SK-N-MC (cell line): ENCODE data around the gene PDZD4.

Experiments used
- DNase-seq: peaks from one replicate; pipeline ENCODE4 v3.0.0-alpha.2; 2011; ENCODE audit warnings: low read depth, low spot score
- H3K27ac ChIP-seq: fragments of 200-600 bp; sonication (generic); 2 replicates; pipeline ENCODE4 v1.5.1; 2016; ENCODE audit warnings: mixed run types
- H3K36me3 ChIP-seq: fragments of 200-600 bp; sonication (generic); 2 replicates; pipeline ENCODE4 v1.6.1; 2017; ENCODE audit warnings: antibody characterized with exemption, low read length, mixed read lengths; ENCODE audit not compliant: insufficient read depth
- H3K4me3 ChIP-seq: fragments of 200-600 bp; sonication (generic); 2 replicates; pipeline ENCODE4 v1.5.1; 2016
- H3K9ac ChIP-seq: fragments of 200-600 bp; sonication (generic); 2 replicates; pipeline ENCODE4 v1.8.0; 2017; ENCODE audit warnings: mixed run types, mixed read lengths; ENCODE audit not compliant: insufficient read length
- H3K9me3 ChIP-seq: fragments of 200-600 bp; sonication (generic); 2 replicates; pipeline ENCODE4 v1.6.1; 2017; ENCODE audit warnings: low read depth, mild to moderate bottlenecking, antibody characterized with exemption, low read length, moderate library complexity, mixed read lengths
- EZH2 ChIP-seq: fragments of 200-600 bp; sonication (generic); IDR thresholded peaks from one replicate; pipeline ENCODE4 v1.6.1; 2017; ENCODE audit warnings: antibody characterized with exemption
- FOXP2 ChIP-seq: optimal IDR thresholded peaks from 2 replicates; pipeline ENCODE3; 2011; ENCODE audit warnings: mild to moderate bottlenecking, moderate library complexity; ENCODE audit not compliant: insufficient read depth; ENCODE audit errors: extremely low read length, control extremely low read depth
- POLR2AphosphoS5 ChIP-seq: IDR thresholded peaks from 2 replicates; pipeline ENCODE4 v1.6.1; 2012; ENCODE audit warnings: mild to moderate bottlenecking, low read depth, low read length, borderline replicate concordance

PDZD4 gene

GRCh38 chrX:153781428-153782047 is 48.8 kb downstream of the PDZD4 start:
- TF ChIP-seq POLR2AphosphoS5 (no peak), FOXP2 (no peak)
- no peak overlapping the region for H3K9ac ChIP-seq

GRCh38 chrX:153780678-153781427 is 49.5 kb downstream of the PDZD4 start, which contains the start of gene SRPK3:
Gene SRPK3 (plus strand): TSS chrX:153781041. CDS start chrX:153781087, 46 bp downstream.
- TF ChIP-seq FOXP2 = no peak
- Histone ChIP-seq H3K9me3 (no peaks in the 10 kb centered on the region), H3K36me3 (no peaks in the 10 kb centered on the region), H3K9ac (no peak within 1 kb of the TSS), H3K4me3 (no peak within 1 kb of the TSS), H3K27ac (no peak within 1 kb of the TSS; the same call in 1 of the 2 replicates)
- DNase-seq = no peak

More at GRCh38 chrX:153781428-153782047, 48.8 kb downstream of the PDZD4 start:
- Histone ChIP-seq H3K27ac (no peak overlapping the region; the same call in 1 of the 2 replicates), H3K9me3 (no peaks in the 10 kb centered on the region), H3K4me3 (no peak overlapping the region), H3K36me3 (no peaks in the 10 kb centered on the region)
- DNase-seq = no peak

GRCh38 chrX:153779891-153780677 is 50.3 kb downstream of the PDZD4 start:
- no peaks in the 10 kb centered on the region for H3K9me3 ChIP-seq
- no peak overlapping the region for H3K27ac ChIP-seq
- H3K9ac ChIP-seq = no peak overlapping the region
- H3K36me3 ChIP-seq = no peaks in the 10 kb centered on the region
- no peak overlapping the region for H3K4me3 ChIP-seq
- TF ChIP-seq POLR2AphosphoS5 = no peak
- TF ChIP-seq EZH2 = no peak
- no peak for TF ChIP-seq FOXP2
- DNase-seq = no peak

- Histone ChIP-seq H3K36me3 (no peaks in the 10 kb centered on the region), H3K9me3 (no peaks in the 10 kb centered on the region), H3K9ac (no peak overlapping the region), H3K4me3 (no peak overlapping the region), H3K27ac (no peak overlapping the region)
- no peak for DNase-seq
- no peak for TF ChIP-seq POLR2AphosphoS5
Measured at GRCh38 chrX:153778684-153779101, 51.7 kb downstream of the PDZD4 start.

- DNase-seq = no peak
- H3K9ac ChIP-seq = no peak overlapping the region
- no peaks in the 10 kb centered on the region for H3K9me3 ChIP-seq
Measured at GRCh38 chrX:153778181-153778580, 52.2 kb downstream of the PDZD4 start.

GRCh38 chrX:153777261-153778090 is 52.9 kb downstream of the PDZD4 start:
- H3K9ac ChIP-seq = no peak overlapping the region

More at GRCh38 chrX:153778181-153778580, 52.2 kb downstream of the PDZD4 start:
- TF ChIP-seq FOXP2 = no peak
- TF ChIP-seq EZH2 = no peak
- no peak for TF ChIP-seq POLR2AphosphoS5
- H3K4me3 ChIP-seq = no peak overlapping the region
- no peaks in the 10 kb centered on the region for H3K36me3 ChIP-seq
- no peak overlapping the region for H3K27ac ChIP-seq

GRCh38 chrX:153776611-153777045 is 53.7 kb downstream of the PDZD4 start:
- Histone ChIP-seq H3K27ac (no peak overlapping the region), H3K36me3 (no peaks in the 10 kb centered on the region), H3K9ac (no peak overlapping the region), H3K9me3 (no peaks in the 10 kb centered on the region), H3K4me3 (no peak overlapping the region)
- DNase-seq = no peak
- TF ChIP-seq FOXP2 (no peak), EZH2 (no peak), POLR2AphosphoS5 (no peak)

More at GRCh38 chrX:153777261-153778090, 52.9 kb downstream of the PDZD4 start:
- Histone ChIP-seq H3K4me3 (no peak overlapping the region), H3K36me3 (no peaks in the 10 kb centered on the region), H3K27ac (no peak overlapping the region), H3K9me3 (no peaks in the 10 kb centered on the region)
- no peak for DNase-seq
- TF ChIP-seq EZH2 (no peak), POLR2AphosphoS5 (no peak), FOXP2 (no peak)
